Uterus (tissue), 2 donors: ENCODE measurements around the gene ZNF738.

Experiments used
- POLR2A ChIP-seq, 2 donors: fragments of 450-650 bp; IDR thresholded peaks; one replicate each; pipeline ENCODE4 v1.6.1; 2016; ENCODE audit warnings: antibody characterized with exemption in 2 of 2, mild to moderate bottlenecking in 1 of 2, moderate library complexity in 1 of 2
- TF ChIP-seq, protein P1 (sequence below), 4 experiments: fragments of 200-600 bp in 2 of 4; fragments of 450-650 bp in 2 of 4; sonication (generic) in 2 of 4; IDR thresholded peaks; one replicate each; pipeline ENCODE4 v1.5.1; 2016 to 2019; ENCODE audit warnings: antibody characterized with exemption in 4 of 4, mild to moderate bottlenecking in 2 of 4, moderate library complexity in 1 of 4

DNA sequence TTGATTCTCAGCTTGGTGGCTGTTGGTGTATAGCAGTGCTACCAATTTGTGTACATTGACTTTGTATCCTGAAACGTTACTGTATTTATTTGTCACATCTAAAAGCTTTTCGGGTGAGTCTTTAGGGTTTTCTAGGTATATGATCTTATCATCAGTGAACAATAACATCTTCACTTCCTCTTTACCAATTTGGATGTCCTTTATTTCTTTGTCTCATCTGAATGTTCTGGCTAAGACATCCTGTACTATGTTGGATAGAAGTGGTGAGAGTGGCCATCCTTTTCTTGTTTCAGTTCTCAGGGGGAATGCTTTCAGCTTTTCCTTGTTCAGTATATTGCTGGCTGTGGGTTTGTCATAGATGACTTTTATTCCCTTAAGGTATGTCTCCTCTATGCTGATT, 6.0 kb upstream of the ZNF738 start:
- TF ChIP-seq, protein P1, sequence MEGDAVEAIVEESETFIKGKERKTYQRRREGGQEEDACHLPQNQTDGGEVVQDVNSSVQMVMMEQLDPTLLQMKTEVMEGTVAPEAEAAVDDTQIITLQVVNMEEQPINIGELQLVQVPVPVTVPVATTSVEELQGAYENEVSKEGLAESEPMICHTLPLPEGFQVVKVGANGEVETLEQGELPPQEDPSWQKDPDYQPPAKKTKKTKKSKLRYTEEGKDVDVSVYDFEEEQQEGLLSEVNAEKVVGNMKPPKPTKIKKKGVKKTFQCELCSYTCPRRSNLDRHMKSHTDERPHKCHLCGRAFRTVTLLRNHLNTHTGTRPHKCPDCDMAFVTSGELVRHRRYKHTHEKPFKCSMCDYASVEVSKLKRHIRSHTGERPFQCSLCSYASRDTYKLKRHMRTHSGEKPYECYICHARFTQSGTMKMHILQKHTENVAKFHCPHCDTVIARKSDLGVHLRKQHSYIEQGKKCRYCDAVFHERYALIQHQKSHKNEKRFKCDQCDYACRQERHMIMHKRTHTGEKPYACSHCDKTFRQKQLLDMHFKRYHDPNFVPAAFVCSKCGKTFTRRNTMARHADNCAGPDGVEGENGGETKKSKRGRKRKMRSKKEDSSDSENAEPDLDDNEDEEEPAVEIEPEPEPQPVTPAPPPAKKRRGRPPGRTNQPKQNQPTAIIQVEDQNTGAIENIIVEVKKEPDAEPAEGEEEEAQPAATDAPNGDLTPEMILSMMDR (IDR thresholded peaks at IDR 0.05) = no peak
- no peak for TF ChIP-seq POLR2A (IDR thresholded peaks at IDR 0.05)
